Stimulated activated CD4-positive, alpha-beta T cell treated with anti-CD3 and anti-CD28 coated beads, Interleukin-15, amount 100 ng/mL, for 1 hour (primary cell): ENCODE data around the gene TLL2.
A peak's percentile ranks its signal among the peaks of the same experiment; 100 is the strongest.

Experiments used
- DNase-seq, 2 donors: peaks; one replicate each; pipeline ENCODE4 v3.0.0-alpha.2; 2020; ENCODE audit warnings: low read depth in 1 of 2, low spot score in 1 of 2

TLL2 gene

DNA sequence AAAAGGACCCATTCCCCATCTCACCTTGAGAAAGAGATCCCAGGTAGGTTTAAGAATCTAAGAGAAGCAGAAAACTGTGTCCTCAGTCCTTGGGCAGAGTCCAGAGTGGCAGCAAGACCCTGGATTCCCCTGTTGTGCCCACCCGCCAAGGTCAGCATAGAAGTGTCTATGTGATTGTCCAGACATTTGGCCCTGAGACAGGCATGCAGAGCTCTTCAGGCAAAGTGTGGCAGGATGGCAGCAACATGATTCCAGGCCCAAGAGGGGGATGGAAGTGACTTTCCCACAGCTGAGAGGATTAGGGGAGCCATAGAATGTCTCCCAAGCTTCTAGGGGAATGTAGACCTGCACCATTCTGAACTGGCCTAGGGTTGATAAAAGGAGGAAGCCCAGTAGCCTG lies 115.8 kb downstream of the TLL2 start:
- DNase-seq = no peak

DNA sequence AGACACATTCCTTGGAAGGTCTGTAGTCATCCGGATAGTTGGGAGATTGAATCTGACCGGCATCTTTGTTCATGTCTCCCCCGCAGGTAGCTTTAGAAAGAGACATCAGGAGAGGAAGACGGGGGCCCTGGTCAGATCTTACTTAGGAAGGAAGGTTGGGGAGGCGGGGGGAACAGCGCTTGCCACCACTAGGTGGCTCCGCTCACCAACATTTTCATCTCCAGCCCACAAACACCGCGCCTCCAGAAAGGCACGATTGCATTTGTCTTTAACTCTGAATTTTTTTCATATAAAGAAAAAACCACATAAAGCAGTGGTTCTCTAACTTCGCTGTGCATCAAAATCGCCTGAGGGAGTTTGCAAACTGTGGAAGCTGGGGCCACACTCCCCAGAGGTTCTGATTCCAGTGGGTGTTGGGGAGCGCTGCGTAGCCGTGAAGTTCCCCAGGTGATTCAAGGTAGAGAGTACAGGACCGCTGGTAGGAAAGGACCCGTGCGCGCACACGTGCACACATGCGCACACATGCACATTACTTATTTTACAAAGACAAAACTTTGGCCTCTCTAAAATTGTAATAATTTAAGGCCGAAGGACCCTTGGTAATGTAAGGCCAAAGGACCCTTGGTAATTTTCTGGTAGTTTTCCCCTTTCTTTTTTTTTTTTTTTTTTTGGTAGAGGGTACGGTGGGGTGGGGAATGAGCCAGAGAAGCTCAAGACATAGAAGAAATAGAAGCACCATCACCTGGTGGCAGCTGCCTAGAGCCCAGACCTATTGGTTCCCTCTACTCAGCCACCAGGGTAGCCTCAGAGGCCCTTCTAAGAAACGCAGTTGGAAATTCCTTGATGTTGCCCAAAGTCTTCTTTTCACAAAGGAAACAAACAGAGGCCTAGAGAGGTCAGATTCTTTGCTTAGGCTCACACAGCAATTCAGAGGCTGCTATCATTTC lies 117.5 kb downstream of the TLL2 start:
- peak; percentile 15 to 35 for DNase-seq

DNA sequence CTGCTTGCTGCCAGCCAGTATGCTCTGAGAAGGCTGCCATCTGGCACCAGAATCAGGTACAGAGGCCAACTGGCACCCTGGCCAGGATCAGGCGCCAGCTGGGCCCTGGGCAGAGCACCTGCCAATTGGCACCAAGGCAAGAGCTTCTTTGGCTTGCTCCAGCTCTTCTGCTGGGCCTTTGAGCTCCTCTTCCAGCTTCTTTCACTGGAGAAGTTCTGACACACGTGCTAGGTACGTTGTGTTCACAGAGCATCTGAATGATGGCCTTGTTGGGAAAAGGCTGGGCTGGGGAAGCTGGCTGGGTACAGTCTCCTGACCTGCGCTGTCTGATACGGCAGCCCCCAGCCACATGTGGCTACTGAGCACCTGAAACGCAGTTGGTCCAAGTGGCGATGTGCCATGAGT lies 123.3 kb downstream of the TLL2 start:
- DNase-seq = no peak

DNA sequence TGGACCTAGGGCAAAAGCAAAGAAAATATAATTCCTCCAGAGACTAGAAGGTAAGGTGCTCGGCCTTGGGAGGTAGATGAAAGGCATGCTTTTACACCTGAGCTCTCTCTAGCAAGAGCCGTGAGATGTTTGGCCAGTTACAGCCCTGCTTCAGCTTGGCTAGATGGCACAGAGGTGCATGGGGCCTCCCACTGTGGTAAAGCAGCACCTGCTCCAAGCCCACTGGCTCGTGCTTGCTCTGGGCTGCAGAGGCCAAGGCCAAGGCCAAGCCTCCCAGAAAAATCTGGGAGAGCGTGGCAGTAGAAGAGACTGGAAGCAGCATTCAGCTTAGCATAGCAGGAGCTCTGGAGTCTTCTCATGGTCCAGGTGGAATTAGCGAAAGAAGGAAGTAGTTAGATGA lies 123.9 kb downstream of the TLL2 start:
- DNase-seq = no peak

DNA sequence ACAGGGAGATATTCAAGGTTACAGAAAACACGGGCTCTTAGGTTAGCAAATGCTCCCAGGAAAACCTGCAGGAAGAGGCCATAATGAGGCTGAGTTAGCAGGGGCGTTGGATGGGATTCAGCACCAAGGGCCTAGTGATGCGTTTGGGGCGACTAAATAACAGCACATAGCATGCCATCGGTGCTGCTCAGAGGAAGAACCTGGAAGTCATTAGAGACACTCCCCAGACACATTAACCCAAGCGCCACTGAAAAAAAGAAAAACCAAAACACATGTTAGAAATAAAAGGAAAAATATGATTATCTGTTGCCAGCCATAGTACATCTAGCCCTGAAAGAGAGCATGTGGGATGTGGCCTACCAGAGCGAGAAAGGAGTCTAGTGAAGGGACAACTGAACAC lies 126.1 kb downstream of the TLL2 start:
- no peak for DNase-seq

DNA sequence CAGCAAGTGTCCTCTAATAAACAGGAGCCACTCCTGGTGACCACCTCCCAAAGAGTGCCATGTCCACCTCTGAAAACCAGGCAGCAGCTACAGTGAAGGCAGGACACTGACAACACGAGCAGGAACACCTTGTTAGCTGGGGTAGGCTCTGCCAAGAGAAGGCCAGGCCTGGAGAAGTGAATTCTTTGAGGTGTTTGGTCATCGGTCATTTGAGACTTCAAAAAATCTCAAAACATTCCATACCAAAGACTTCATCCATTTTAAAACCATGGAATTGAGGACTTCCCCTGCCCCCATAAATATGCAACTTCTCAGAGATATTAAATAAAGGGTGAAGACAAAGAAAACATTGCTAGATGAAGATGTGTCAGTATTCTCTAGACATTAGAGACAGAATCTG lies 126.6 kb downstream of the TLL2 start:
- DNase-seq = no peak

DNA sequence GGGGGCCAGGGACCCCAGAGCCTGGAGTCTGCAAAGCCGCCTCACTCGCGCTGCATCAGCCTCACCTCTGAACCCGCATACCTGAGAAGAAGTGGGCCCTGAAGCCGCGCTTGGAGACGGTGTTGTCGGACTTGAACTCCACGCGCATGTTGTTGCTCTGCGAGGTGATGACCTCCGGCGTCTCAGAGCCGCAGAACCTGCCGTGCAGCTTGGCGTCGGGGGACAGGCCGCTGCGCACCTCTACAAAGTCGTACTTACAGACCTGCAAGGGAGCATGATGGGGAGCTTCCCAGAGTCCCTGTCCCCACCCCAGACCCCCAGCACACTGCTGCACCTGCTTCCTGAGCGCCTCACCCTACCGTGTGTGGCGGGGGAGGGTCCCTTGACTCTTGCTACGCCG lies 129.2 kb downstream of the TLL2 start:
- DNase-seq = no peak

DNA sequence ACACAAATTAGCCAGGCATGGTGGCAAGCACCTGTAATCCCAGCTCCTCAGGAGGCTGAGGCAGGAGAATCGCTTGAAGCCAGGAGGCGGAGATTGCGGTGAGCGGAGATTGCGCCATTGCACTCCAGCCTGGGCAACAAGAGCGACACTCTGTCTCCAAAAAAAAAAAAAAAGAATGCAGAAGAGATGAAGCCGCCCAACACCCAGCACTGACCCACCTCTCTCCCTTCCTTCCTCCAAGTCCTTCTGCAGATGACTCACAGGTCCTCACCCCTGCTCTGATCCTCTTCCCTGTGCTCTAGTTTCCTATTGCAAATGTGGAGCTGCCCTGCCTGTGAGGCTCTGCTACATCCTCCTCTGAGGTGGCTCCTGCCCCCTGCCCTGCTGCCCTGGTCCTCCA lies 132.9 kb downstream of the TLL2 start:
- DNase-seq = no peak

DNA sequence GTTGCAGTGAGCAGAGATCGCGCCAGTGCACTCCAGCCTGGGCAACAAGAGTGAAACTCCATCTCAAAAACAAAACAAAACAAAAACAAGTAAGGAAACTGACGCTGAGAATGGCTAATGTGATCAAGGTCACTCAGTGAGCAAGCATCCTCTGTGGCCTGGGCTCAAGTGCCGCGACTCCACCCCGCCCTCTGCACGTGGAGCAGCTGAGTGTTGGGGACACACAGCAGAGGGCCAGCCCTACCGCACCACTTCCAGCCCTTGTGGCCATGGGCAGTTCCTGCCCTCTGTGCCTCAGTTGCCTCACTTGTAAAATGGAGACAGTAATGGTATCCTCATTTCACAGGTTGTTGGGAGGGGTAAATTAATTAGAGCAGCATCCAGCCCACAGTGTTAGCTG lies 134.0 kb downstream of the TLL2 start:
- DNase-seq = no peak

DNA sequence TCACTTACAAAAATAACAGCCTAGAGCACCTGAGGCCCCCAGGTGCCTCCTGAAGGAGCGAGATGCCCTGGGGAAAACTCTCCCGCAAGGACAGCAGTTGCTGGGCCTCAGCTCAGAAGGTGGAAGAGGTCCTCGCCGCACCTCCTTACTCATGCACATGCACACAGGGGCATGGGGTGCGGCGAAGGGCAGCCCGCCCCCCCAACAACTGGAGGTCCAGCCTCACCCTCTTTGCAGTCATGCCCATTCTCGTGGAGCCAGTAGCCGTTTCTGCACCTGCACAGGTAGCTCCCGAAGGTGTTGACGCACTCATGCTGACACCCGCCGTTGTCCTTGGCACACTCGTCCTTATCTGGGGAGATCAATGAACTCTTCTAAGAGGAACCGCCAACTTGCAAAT lies 135.0 kb downstream of the TLL2 start:
- no peak for DNase-seq

DNA sequence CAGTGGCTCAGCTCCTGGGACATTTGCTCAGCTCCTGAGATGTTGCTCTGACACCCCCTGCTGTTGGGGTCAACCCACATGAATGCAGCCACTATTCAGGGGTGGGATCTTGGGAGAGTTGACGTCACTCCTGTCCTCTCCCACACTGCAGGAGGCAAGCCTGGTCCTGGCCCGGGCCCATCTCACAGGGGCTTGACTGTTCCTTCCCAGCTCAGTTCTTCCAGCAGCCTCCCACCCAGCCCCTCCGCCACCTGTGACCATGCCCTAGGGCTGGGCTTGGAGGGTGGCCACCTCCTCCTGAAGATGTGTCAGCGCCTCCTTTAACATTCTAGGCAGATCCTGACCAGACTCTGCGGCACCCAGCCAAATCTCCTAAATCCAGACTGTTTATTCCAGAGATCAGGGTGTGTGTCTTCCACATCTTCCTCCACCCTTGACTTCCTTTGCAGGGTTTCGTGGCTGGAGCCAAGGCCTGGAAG lies 135.9 kb downstream of the TLL2 start:
- DNase-seq = no peak

DNA sequence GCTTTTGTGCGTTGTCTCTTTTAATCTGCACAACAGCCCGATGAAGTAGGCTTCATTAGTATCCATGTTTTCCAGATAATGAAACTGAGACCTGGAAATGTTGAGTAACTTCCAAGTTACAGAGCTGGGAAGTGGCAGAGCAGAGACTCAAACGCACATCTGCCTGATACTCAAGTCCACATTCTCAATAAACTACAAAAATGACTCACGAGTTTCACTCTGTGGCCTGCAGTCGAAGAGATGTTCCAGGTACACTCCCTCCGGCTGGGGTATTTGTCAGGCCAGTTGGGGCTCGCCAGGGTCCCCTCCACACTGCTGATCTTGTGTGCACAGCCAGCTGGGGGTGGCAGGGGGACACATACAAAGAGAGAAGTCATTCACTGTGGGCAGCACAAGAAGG lies 137.2 kb downstream of the TLL2 start:
- no peak for DNase-seq

DNA sequence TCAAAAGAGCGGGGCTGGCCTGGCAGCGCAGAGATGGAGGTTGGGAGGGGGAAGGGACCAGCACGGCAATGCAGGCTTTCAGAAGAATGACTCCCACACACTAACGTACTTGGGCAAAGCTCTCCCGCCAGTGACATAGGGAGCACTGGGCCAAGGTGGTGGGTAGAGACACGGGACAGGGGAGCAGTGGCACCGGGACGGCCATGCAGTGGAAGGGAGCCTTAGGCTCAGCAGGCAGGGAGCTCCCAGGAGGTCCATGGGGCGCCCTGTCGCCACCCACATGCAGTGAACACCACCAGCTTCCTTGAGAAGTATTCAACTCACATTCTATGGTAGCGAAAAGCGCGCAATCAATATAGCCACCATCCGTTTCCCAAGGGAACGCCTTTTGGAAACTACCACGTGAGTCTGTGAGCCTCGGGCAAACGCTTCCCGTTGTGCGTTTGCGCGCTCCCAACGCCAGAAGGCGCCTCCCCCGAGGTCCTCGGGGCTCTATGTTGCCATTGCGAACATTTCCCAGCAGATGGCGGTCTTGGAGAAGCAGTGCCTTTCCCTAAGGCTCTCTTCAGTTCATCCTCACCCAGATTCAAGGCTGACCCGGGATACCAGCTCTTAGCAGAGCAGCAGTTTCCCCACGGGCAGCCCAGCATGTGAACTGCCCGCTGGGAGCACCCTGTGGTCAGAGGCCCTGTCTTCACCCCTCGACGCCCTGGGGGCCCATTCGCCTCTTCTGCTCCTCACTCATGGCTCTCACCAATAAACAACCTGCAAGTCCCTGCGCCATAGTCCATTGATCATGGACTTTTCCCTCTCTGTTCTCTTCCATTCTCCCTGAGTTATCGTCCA lies 138.5 kb downstream of the TLL2 start:
- DNase-seq = peak; percentile 23 to 47

DNA sequence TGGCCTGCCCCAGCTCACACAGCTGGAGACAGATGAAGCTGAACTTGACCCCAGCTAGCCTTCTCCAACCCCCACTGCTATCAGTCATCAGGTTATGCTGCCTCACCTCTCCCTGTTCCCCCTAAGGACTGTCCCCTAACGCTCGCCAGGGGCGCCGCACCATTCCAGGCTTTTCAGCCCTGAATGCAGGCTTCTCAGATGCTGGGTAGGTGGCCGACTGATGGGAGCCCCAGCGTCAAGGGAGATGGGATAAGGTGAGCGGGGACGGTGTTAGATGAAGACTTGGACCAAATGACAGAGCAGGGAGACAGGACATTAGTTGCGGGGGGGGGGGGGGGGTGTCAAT lies 139.1 kb downstream of the TLL2 start:
- no peak for DNase-seq

DNA sequence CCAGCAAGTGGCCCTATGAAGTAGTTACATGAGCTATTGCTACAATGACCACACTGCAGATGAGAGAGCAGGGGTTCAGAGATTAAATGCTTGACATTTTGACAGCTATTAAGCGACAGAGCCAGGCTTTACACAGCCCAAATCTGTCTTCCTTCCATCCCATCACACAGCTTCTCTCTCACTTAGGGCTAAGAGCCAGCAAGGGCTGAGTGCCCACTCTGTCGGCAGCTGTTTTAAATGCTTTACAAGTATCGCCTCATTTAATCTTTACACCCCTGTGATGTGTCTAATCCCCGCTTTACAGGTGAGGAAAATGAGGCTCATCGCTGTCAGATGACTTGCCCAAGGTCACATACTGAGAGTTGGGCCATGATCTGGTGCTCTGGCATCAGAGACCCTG lies 139.7 kb downstream of the TLL2 start:
- DNase-seq = no peak

DNA sequence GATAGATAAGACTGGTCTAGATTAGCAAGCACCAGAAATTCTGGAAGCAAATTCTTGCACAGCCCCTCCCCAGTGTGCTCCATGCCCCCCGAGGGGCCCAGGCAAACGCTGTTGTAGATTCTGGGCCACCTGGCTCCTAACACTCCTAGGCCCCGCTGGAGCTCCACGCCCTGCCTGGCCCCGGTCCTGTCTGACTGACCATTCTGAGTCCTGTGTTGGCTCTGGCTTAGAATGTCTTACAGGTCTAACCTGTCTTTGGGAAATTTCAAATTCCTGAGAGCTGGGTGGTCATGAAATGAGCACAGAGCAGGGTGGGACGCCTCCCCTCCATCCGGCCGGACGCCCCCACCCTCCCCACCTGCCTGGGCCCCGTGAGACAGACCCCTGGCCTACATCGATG lies 142.4 kb downstream of the TLL2 start:
- DNase-seq = no peak

DNA sequence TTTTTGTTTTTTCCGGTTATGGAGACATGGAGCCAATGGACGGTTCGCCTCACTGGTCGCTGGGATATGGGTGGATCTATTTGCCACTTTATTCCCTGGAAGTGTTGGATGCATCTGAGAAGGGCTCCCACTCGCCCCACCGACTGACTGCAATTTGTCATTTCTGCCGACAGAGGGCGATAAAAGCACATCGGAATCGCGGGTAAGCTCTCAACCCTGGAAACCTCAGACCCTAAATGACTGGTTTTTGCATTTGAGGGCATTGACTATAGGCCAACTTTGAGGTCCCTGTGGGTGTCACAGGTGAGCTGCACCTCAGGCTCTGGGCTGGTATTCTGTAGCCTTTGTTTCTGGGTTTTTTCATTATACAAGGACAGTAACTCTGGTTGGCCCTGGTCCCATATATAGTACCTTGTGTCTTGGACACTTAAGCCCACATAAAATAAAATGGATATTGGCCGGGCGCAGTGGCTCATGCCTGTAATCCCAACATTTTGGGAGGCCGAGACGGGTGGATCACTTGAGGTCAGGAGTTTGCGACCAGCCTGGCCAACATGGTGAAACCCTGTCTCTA lies 143.1 kb downstream of the TLL2 start:
- peak in 1 of 2 donors; percentile 13 for DNase-seq

DNA sequence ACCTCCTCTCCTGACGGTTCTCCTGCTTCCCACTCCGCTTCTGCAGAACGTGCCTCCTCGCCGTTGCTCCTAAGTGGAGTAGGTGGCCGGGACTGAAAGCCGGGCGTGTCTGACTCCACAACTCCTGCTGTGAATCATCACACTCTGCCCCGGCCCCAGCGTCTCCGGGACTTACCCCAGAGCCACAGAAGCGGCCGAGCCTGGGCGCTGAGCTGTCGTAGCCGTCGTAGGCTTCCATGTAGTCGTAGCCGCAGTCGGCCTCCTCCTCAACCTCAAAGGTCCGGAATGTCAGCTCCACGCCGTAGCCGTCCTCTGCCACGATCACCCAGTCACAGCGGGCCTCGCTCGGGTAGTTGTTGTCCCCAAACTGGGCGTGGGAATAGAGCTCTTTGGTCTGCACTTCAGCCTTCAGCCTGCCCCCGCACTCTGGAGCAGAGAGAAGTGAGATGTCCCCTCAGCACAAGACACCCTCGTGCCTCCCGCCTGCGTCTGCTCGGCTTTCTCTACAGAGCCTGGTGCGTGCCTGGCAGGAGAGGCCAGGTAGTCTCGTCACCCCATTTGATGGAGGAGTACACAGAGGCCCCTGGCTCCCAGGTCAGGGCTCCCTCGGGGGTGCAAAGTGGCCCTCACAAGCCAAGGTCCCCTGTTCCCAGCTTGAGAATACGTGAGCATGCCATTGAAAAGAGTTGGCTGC lies 143.7 kb downstream of the TLL2 start:
- no peak for DNase-seq

DNA sequence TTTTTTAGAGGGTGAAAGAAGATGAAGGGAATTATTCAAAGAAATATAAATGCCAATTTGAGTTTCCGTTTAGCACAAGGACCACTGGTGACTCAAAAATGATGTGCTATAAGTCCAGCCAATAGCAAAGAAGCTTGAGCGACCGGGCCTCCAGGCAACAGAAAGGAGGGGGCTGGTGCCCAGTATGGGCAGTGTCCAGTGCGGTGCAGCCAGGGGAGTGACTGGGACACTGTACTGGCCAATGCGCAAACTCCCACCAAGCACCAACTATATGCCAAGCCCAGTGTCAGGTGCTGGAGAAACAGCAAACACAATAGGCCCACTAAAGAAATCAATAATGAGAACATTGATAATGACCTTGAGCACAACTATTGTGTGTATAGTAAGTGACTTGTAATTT lies 144.8 kb downstream of the TLL2 start:
- DNase-seq = no peak

DNA sequence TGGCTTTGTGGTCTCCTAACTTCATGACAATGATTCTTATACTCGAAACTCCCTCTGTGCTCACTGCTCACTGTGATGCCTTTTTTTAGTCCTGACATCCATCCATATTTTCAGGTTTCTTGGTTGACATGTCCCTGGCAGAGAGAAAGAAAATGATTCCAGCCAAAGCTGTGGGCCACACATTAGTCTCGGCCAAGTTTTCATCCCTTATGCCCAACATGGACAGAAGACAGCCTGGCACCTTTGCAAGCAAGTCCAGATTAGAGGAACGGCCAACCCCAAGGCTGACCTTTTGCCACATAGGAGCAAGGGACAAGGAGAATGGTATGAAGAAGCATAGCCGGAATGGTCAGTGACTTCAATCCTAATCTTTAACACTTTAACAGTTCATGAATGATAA lies 146.3 kb downstream of the TLL2 start:
- DNase-seq = no peak

DNA sequence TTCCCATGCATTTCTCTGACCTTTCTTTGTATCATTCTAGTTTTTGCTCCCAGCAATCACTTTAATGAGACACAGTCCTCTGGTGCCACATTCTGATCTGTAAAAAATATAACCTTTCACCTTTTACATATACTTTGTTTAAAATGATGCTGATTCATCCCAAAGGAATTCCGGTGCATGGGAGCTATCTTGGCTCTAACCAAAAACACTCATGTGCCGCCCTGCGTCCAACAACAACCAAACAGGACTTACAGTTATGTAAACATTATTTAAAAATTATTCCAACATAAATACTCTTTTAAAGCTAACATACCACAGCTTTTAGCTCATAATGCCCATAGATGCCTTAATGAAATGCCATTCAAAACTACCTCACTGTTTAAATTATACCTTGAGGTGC lies 147.2 kb downstream of the TLL2 start:
- no peak for DNase-seq
